GM19351 (cell line): ENCODE measurements around the gene PDE3B.
"Not testable (repeated sequence)": the region's sequence is repeated elsewhere in the genome, so short reads cannot be mapped to it uniquely, and the experiment has no call there.

ENCODE experiments used
- ATAC-seq: cut with Tn5 transposase; IDR thresholded peaks from one replicate; pipeline ENCODE4 v1.9.1; 2021; ENCODE audit warnings: mild to moderate bottlenecking, moderate library complexity; ENCODE audit not compliant: unreplicated experiment

PDE3B gene

DNA sequence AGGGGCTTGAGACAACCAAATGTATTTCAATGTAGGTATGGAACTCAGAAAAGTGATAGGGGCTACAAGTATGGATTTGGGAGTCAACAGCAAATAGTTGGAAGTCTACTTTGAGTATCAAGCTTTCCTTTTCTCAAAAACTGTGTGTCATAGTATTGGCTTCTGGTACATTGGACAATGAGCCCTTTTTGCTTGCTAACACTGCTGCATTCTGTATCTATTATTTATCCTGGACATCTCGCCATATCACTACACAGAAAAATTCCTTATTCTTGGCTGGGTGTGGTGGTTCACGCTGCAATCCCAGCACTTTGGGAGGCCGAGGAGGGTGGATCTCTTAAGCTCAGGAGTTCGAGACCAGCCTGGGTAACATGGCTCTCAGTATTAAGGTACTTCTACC is 230.0 kb downstream of the PDE3B start:
- no peak for ATAC-seq

DNA sequence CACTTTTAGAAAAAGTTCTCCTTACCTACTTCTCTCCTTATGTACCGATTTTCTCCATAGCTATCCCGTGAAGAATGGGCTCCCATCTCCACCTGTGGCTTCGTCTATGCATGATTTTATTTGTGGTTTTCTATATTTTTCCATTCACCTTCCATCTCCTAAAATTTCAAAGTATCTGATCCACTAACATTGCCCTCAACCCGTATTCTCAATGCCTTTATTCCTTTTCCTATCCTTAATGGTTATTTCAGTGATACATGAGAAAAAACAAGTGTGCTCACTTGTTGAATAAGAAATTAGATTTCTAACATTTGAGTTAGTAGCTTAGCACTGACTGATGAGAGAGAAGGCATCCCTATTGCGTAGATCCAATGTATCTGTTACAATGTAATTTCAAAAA is 231.6 kb downstream of the PDE3B start:
- no peak for ATAC-seq

- no peak for ATAC-seq
Measured at GRCh38 chr11:14881576-14882193, 238.1 kb downstream of the PDE3B start.

DNA sequence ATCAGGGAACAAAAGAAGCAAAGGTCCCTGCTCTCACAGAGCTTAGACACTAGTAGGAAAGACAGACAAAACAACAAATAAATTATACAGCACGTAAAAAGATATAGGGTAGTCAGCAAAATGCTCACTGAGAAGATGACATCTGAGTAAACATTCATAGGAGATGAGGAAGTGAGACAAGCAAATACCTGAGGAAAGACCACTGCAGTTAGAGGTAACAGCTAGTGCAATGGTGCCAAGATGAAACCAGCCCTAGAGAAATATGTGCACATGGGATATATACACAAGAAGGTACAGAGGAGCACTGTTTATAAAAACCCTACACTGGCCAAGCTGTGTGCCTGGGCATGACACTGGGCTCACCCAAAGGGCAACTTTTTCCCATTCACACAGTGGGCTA is 238.6 kb downstream of the PDE3B start:
- peak; percentile 67 for ATAC-seq

GRCh38 chr11:14883683-14884082 is 240.1 kb downstream of the PDE3B start:
- ATAC-seq: not testable (repeated sequence)

DNA sequence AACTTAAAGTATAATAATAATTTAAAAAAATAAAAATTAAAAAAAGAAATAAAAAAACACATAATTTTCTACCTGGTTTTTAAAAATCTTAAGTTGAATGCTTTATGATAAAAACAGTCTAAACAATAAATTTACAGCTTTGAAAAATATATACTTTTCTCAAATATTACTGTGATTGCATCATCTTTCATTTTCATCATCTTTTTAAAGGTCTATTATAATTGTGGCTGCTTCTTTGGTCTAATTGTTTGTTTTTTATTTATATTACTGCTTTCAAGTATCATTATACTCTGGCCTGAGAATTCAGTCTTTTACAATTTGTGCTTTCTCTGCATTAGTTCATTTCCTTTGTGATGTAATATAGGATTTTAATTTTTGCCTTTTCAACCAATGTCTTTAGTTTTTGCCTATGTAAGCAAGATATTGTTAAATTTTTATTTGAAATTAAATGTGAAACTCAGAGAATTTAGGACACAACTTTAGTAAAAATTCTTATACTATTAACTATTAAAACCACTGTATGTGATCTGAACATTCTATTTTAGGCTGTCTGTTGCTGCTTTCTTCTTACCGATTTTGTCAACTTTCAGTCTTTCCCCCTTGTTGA is 241.2 kb downstream of the PDE3B start:
- ATAC-seq: no peak

- ATAC-seq: no peak
Measured at GRCh38 chr11:14886513-14886912, 242.9 kb downstream of the PDE3B start.

GRCh38 chr11:14891143-14892035 is 247.8 kb downstream of the PDE3B start:
- ATAC-seq: peak; percentile 50

DNA sequence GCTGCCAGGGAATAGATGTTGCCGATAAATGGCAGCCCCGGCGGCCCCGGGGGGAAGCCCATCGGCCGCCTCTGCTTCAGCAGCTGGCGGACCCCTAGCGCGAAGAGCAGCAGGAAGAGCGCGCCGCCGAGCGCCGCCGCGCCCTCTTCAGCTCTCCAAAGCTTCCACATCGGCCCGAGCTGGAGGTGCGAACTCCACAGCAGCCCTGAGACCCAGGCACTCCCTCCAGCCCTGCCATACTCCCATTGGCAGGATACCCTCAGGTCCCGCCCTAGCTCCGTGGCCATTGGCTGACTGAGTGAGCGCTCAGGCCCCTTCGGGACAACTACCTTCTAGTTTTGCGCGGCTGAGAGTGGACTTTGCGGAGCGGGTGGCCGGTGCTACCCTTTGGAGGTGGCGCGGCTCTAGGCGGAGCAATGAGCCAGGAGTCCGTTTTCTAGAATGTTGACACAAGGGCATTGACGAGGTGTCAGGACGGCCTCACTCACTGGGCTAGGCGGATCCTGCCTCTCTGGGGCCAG is 248.5 kb downstream of the PDE3B start, which contains the start of gene CYP2R1:
Gene CYP2R1 (minus strand): TSS at position 196 of the 521 bp plus-strand sequence. CDS start 26 bp downstream, at position 170.
- ATAC-seq: peak; percentile 92

GRCh38 chr11:14892577-14892976 is 249.0 kb downstream of the PDE3B start:
- ATAC-seq: no peak

GRCh38 chr11:14894657-14895598 is 251.3 kb downstream of the PDE3B start:
- ATAC-seq: no peak

DNA sequence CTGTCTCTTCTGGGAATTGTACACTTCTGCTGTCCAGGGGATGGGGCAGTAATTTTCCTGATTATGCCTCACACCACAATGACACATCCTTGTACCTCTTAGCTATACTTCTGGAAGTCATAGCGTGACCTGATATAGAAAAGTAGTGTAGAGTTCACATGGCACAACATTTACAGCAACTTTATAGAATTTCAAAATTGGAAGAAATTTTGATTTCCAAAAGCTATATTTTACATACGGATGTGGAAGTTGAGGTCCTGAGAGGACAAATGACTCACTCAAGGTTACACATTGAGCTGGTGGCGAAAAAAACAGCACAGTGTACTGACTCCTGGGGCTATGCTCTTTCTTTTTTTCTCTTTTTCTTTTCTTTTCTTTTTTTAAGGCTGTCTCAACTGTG is 254.8 kb downstream of the PDE3B start:
- no peak for ATAC-seq

- ATAC-seq: no peak
Measured at GRCh38 chr11:14898906-14899305, 255.3 kb downstream of the PDE3B start.

GRCh38 chr11:14902650-14903350 is 259.2 kb downstream of the PDE3B start:
- ATAC-seq: no peak

DNA sequence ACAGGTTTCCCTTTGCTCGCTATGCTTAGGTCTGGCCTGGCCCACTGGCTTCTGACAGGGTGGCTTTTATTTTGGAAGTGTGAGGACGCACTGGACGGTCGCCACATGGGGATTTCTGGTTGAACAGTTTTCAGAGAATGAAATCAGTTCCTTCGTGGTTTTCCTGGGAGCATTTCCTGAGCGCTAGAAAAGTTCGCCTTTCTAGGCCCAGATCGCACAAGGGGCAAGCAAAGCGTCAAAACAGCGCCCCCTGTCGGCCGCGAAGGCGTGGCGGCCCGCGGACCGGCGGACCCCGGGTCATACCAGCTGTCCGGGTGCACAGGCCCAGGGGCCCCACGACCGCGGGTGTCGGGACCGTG is 261.1 kb downstream of the PDE3B start:
- peak; percentile 42 for ATAC-seq

DNA sequence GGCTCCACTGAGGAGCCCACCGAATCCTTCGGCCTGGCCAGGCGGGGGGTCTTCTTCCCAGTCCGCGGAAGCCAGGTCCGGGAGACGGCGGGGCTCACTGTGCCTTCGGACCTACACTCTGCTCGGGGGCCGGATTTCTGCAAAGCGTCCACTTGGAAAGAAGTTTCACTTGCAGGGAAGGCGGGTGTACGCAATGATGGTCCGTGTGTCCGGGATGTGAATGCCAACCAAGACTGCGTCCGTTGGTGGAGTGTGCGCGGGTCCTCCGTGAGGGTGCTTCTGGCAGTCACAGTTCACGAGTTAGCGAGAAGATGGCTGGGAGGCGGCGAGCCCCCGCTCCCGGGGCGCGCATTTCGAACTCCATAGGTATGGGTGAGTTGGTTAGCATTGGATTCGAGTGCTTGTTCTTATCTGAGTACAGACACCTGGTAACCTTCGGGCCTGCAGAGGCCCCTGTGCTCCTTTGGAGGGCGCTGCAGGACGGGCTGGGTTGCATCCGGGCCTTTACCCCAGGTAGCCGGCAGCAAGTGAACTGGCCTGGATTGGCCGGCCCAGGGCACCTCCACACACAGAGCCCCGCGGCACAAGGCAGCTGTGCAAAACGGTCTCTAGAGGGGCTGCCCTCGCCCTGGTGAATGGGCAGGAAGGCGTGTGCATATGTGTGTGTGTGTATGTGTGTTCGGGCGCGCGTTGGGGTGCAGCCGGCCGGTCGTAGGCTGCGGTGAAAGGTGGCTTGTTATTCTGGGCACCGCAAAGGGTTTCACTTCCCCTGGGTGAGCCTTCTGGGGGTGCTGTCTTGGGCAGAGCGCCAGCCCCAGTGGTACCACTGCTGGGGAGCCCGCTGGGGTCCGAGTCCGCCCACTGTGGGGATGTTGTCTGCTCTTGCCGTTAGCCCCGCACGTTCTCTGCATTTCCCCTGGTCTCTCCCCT is 261.8 kb downstream of the PDE3B start:
- ATAC-seq: peak; percentile 54

DNA sequence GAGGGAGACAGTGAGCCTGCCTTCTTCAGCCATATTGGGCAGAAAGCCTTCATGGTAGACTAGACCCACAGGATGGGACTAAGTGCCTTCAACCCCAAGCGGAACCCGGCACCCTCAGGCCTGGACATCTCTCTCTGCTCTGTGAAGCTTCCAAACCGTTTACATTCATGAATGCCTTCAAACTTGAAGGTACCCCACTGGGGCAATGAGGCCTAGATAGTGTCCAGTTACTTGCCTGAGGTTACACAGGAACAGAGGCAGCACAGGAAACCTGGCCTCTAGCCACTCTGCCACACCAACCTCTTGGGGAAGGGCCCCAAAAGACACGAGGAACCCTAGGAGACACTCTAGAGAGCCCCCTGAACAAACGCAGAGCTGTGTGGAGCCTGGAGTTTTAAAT is 263.0 kb downstream of the PDE3B start:
- ATAC-seq: no peak

- no peak for ATAC-seq
Measured at GRCh38 chr11:14906993-14907392, 263.4 kb downstream of the PDE3B start.
